Left hindlimb (tissue), 1 donor: ENCODE measurements around the gene CRTAC1.

ENCODE experiments used
- DNase-seq: peaks from one replicate; pipeline ENCODE4 v3.0.0-alpha.2; 2018

The CRTAC1 gene

DNA sequence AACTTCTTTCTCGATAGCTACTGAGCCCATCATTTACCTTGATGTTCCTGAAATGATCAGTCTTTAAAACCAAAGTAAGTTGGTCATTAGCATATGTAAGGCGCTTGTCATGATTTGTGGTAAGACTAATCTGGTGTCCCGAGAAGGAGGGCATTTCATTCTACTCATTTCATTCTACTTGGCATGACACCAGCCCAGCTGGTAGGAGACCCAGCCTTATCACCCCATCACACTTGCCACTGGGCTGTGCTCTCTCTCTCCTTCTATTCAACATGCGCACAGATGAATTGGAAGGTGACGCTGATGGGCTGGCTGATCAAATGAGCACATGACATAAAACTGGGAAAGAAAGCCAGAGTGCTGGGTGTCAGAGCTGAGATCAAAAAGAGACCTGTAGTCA is 65.7 kb downstream of the CRTAC1 start:
- DNase-seq: no peak

DNA sequence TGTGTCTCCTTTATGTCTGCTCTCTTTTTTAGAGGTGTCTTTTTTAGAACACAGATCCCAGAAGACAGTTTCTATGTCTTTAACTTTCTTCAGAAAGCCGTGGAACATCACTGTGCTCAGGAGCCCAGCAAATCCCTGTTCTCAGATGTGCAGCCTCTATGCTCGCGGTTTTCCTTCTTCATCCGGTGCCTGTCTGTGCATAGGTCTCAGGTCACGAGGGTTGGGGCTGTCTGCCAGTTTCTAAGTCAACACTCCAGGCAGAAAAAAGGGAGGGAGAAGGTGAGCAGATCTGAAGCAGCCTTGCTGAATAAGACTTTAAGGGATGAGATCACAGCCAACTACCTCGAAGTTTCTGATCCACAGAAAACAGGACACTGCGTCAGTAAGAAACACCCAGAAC is 68.5 kb downstream of the CRTAC1 start:
- no peak for DNase-seq

DNA sequence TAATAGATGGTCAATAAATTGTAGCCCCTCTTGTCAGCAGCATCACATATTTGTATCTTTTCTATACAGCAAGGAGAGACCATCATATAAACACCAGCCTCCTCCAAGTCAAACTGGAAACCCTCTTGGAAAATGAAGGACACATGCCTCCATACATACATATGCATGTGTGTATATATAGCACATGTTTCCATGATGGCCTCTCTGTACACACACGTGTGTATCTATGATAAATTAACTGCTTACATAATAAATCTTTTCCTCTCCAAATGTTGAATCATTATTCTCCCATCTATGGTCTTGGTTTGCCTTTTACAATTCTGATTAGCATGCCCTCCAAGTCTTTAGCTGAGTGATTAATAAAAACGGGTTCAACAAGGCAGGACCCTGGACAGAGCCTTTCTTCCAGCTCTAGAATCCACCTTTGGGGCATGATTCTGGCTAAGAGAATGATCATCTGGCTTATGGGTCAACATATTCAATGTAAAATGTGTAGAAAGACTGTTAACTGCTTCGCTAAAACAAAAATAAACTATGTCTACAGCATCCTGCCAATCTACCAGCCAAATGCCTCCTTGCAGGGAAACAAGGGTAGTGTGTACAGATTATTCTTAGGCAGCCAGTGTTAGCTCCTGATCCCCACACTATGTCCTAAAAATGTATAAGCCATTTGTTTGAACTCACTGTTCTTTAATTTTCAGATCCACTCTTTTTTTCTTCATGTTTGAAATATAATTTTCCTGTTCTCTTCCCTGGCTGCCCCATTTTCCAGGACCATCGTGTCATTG is 70.0 kb downstream of the CRTAC1 start:
- no peak for DNase-seq

DNA sequence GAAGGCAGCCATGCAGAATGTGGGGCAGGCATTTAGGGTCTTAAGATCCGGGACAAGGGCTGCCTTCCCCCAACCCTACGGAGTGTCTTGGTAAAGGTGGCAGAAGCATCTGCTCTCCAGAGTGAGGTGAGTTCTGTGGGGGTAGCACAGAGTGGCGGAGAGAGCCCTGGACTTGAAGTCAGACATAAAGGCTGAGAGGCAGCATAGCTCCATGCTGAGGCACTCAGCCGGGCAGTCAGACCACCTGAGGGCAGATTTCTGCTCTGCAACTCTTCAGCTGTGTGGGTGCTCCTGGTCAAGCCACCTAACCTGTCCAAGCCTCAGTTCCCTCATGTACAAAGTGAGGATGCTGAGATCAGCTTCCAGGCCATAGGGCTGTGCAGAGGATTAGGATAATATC is 81.0 kb downstream of the CRTAC1 start:
- DNase-seq: no peak

DNA sequence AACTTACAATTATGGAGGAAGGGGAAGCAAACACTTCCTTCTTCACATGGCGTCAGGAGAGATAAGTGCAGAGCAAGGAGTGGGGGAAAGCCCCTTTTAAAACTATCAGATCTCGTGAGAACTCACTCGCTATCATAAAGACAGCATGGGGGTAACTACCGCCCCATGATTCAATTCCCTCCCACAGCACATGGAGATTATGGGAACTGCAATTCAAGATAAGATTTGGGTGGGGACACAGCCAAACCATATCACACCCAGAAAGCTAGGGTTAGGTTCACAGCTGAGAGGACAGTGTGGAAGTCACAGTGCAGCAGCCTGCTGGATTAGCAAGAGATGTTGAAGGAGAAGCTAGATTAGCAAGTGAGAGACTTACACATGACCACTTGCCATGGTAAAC is 81.6 kb downstream of the CRTAC1 start:
- DNase-seq: no peak

DNA sequence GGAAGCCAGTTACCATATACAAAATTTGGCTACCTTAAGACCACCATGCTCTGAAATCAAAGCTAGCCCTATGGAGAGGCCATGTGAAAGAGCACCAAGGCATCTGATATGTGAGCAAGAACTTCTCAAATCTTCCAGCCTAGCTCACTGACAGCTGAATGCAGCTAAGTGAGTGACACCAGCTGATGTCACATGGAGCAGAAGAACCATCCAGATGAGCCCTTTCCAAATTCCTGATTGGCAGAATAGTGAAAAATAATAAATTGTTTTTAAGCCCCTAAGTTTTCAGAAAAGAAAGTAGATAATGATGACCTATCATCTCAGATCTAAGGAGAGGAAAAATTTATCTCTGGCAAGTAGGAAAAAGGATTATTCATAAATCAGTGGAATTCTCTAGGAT is 85.6 kb downstream of the CRTAC1 start:
- no peak for DNase-seq

DNA sequence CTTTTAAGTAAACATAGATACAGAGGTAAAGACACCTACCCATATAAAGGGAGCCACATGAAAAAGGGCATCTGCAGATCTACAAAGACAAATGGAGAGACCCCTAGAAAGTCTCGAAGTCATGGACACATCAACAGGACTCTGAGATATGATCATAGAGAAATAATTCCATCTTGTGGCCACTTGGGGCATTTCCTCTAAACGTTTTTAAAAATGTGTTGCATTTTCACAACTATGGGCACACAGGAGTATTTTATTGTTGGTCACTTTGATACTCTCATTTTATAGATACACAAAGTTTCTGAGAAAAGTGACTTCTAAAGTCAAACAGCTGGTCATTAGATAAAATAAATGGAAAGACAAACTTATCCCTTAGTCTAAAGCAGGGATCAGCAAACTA is 87.1 kb downstream of the CRTAC1 start:
- DNase-seq: no peak

DNA sequence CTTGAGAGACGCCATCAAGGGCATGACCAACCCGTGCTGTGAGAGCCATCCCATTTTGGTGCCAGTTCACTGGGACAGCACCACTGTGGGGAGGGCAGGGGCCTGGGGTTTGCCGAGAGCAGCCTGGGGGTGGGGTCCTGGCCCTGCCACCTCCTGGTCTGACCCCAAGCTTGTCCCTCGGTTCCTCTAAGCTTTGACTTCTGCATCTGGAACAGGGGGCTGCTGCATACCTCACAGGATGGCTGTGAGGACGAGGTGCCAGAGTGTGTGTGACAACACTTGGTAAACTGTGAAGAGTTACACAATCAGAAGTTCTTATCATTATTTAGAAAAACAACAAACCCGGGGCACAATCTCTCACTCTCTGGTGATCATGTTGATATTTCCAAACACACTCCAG is 89.9 kb downstream of the CRTAC1 start:
- DNase-seq: no peak

DNA sequence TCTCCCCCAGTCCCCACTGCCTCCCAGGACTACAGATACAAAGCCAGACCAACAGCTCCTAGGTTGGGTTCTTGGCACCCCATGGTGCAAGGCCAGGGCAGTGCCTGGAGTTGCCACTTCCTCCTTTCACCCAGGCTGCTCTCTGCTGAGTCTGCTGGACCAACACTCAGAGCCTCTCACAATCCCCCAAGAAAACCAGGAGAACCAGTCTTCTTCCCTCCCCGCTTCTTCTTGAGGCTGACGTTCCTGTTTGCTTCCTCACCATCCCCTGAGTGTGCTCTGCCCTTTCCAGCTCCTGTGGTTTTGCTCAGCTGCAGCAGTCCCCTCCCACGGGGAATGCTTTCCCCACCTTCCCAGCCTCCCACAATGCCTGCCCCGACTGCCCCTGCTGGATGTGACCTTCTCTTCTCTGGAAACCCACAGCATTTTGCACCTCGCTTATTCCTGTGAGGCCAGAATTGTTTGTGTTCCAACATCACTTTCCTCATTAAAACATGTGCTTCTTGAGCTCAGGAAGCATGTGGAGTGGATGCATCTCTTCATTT is 90.9 kb downstream of the CRTAC1 start:
- no peak for DNase-seq

DNA sequence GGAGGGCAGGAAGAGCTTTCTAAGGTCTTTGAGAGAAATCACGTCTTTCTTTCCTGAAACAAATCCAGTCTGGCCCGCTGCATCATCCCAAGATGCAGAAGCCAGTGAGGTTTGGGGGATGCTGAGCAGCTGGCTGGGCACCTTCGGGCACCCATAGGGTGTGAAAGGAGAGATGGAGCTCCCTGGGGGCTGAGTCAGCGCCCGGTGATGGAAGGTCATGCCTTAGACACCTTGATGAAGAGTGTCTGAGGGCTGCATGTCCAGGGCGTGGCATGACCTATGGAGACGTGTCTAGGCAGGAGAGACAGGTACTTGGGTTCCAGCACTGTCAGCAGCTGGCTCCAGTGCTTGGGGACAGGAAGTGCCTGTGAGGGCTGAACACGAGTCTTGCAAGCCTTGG is 92.5 kb downstream of the CRTAC1 start:
- no peak for DNase-seq

DNA sequence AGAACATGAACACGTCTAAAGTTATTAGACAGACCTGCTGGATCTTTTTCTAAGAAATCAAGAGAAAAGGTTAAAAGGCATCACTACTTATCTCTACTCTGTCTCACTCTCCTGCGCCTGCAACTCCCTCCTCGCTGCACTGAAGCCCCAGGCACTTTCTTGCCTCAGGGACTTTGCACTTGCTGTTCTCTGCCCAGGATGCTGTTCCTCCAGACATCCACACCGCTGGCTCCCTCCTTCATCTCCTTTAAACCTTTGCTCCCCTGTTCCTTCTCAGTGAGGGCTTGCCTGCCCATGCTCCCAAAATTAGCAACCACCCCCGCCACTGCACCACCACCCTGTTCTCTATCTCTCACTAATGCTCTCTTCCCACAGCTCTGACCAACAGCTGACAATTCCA is 93.4 kb downstream of the CRTAC1 start:
- DNase-seq: no peak

DNA sequence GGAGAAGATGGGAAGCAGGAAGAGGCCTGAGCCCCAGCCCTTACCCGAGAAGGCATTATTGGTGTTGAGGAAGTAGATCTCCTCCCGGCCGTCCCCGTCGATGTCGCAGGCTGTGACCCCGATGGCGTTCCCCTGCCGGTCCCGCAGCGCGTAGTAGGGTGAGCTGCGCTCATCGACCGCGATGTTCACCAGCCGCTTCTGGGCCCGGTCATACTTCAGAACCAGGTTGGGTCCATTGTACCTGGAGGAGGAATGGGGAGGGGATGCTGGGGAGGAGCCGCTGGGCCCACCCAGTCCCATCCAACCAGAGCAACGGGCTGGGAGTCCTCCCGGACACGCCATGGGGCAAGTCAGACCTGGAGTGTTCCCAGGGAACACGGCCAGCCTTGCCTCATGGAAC is 94.3 kb downstream of the CRTAC1 start:
- no peak for DNase-seq

DNA sequence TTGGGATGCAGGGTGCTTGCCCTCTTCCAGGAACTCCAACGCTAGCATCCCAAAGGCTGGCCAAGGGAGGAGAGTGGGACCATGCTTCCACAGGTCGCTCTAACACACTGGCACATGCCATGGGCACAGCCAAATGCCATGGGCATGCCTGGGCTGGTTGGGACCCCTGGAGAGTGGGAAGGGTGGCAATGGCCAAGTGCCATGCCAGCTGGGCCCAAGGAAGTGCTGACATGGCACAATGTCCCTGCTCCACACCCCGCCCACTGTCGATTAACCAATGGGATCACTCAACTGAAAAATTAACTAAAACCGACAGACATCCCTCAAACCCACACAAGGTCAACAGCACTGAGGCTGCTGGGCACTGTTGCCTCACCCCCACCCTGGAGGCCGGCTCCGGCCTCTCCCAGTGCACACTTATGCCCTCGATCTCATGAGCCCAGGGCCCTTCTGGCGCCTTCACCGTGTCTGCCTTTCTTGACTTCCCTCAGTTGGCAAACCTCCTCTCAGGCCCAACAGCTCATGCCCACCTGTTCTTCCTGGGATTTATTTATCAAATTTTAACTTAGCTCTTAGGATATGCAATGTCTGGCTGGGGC is 97.4 kb downstream of the CRTAC1 start:
- no peak for DNase-seq

DNA sequence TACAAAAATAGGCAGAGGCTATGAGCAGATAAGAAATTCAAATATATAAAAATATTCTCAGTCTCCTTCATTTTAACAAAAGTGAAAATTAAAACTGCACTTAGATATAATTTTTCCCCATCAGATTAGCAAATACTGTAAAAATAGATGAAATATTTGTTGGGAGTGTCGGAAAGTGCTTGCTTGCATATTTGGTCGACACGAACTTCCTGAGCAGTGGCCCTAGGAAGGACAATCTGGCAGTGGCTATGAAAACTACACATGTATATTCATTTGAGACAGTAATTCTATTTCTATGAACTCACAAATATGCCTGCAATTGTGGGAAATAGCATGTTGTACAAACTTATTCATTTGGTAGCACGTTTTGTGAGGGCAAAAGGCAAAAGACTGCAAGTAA is 99.4 kb downstream of the CRTAC1 start:
- no peak for DNase-seq

DNA sequence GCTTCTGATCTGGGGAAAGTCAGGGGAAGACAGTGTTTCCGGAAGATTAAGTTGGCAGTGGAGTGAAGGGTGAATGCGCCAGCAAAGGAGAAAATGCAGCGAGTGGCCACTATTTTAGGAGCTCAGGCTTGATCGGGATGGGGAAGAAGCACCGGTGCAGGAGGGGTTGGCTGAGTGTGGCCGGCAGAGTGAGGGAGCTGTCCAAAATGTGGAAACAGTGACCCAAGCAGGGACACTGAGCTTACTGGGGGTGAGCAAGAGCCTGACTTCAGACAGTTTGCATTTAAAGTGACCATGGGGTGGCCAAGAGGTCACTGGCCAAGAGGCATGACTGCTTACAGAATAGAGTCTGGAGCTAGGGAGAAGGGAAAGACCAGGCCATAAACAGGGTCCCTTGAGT is 101.5 kb downstream of the CRTAC1 start:
- DNase-seq: no peak

DNA sequence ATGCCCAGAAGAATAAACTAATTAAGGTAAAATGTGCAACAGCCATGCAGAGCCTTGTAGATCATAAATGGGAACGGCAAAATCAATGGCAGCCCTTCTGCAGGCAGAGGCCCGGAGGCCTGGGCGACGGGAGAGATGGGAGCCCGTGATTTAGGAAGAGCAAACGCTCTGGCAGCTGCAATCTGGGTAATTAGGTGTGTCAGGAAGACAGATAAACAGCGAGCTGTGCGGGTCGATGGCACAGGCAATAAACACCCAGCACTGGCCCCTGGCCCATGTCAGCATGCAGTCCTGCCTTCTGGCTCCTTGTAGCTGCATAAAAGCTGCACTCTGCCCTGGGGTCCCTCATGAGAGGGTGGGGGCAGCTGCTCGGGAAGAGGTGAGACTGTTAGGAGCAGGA is 102.8 kb downstream of the CRTAC1 start:
- DNase-seq: no peak

DNA sequence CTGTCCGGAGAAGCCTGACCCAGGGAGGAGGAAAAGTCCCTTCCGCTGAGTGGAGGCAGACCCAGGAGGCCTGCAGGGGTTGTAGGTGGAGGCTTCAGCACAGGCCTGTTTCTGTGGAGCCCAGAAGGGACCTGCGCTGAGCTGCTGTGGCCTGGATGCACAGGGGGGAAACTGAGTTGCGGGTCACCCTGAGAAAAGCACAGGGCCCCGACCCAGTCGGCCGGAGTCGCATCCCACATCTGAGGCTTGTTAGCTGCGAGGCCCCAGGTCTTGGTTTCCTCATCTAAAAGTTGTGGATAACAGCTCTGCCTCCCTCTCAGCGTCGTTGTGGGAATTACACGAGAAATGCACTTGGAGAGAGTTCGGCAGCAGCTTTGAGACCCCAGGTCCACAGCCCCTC is 104.4 kb downstream of the CRTAC1 start:
- DNase-seq: no peak

DNA sequence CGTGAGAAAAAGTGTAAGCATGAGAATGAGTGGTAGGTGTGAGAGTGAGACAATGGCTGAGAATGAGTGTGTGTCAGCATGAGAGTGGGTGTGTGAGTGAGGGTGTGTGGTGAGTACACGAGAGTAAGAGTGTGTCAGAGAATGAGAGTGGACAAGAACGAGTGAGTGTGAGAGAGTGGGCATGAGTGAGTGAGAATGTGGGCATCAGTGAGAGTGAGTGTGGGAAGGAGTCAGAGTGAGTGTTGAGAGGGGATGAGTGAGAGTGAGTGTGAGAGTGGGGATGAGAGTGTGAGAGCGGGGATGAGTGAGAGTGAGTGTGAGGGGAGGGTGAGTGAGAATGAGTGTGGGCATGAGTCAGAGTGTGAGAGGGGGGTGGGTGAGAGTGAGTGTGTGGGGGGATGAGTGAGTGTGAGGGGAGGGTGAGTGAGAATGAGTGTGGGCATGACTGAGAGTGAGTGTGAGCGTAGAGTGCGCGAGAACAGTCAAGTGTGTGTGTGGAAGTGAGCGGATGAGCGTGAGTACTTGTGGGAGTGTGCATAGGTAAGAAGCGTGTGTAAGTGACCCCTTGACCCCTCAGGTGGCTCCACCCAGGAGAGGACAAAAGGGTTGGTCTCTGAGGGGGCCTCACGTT is 105.0 kb downstream of the CRTAC1 start:
- no peak for DNase-seq

DNA sequence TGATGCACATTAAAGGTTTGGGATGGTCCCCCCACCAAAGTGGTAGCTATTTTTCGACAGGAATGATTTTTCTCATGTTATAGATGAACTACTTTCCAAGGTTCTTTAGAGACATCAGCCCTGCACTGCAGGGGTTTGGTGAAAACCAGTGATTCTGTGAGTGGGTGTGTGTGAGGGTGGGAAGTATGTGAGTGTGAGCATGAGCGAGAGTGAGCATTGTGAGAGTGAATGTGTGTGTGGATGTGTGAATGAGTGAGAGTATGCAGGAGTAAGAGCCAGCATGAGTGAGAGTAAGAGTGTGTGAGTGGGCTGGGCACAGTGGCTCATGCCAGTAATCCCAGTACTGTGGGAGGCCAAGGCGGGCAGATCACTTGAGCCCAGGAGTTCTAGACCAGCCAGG is 105.7 kb downstream of the CRTAC1 start:
- no peak for DNase-seq

DNA sequence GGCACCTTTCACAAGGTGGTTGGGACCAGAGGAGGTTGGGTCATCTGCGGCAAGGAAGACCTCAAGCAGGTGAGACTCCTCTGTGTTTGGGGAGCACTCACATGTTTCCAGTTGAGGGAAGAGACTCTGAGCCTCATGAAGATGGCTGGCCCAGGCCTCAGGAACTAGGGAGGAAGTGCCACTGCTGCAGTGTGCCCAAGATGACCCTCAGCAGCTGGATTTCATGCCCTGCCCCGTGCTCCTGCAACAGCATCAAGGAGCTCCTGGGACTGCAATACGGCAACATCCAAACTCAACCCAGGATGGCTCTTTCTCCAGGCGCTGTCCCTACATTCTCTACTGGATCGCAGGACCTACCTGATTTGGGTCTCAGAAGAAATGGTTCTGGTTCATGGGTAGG is 106.9 kb downstream of the CRTAC1 start:
- DNase-seq: no peak

DNA sequence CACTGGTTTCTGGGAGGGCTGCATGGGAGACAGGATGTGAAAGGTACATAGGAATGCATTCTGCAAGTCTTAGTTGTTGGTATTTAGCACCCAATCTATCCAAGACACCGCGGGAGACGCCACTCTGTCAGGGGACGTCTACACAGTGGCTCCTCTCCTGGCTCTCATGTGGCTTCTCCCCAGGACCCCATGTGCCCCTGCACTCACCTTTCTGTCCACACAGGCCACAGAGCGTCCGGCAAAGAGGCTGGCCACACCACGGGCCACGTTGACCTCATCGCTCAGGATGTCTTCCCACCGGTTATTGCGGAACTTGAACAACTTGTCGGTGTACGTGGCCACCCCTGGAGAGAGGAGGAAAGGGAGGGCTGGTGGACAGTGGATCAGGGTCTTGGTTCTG is 107.4 kb downstream of the CRTAC1 start:
- no peak for DNase-seq

DNA sequence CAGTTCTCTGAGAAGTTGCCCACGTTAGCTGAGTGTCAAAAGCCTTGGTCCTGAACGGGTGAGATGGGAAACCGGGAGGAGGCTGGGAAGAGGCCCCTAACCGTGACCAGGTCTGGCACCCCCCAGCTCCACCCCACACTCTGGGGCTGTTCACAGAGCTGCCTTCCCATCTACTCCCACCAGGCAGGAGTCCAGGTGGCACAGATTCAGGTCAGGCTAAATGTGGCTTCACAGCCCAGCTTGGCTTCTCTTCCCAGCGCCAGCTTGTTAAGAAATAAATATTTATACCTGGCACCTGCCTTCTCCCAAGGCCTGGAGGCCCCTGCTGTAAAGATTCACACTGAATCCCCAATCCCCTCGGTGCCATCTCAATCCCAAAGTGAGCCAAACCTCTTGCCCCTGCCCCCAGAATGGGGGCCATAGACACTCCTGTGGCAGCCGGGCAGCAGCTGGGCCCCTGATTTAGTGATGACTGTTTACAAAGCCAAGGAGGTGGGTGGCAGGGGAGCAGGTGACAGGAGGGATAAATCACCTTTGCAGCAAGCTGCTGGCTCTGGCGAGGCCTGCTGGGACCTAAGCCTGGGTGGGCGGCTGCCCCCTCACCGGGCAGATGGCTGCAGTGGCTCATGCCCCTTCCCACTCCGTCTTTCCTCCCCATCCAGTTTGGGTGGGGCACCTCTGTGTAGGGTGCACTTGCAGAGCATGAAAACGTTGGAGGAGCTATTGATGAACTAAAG is 108.2 kb downstream of the CRTAC1 start:
- no peak for DNase-seq

DNA sequence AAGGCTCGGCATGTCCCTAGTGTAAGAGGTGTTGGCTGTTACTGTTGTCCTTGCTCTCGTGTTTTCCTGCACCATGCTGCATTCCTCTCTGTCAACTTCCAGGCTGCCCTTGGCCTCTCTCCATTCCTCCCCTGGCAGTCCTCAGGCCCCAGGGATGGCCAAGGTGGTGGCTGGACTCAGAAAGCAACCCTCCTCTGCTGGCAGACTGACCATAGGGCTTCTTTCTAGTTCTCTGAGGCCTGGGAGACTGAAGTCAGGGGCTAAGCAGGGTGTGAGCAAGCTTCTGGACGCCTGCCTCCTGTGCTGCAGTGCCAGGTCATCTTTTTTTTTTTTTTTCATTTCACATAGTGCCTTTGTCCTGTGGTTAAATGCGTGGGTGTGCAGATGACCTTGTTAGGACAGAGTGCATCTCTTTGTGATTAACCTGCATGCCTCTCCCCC is 108.8 kb downstream of the CRTAC1 start:
- no peak for DNase-seq
